HG03558 (cell line): ENCODE measurements around the gene SLIT1.

ENCODE experiments used
- ATAC-seq: cut with Tn5 transposase; IDR thresholded peaks from one replicate; pipeline ENCODE4 v1.9.1; 2021; ENCODE audit warnings: moderate number of reproducible peaks; ENCODE audit not compliant: unreplicated experiment; ENCODE audit errors: extremely low read depth

The SLIT1 gene

DNA sequence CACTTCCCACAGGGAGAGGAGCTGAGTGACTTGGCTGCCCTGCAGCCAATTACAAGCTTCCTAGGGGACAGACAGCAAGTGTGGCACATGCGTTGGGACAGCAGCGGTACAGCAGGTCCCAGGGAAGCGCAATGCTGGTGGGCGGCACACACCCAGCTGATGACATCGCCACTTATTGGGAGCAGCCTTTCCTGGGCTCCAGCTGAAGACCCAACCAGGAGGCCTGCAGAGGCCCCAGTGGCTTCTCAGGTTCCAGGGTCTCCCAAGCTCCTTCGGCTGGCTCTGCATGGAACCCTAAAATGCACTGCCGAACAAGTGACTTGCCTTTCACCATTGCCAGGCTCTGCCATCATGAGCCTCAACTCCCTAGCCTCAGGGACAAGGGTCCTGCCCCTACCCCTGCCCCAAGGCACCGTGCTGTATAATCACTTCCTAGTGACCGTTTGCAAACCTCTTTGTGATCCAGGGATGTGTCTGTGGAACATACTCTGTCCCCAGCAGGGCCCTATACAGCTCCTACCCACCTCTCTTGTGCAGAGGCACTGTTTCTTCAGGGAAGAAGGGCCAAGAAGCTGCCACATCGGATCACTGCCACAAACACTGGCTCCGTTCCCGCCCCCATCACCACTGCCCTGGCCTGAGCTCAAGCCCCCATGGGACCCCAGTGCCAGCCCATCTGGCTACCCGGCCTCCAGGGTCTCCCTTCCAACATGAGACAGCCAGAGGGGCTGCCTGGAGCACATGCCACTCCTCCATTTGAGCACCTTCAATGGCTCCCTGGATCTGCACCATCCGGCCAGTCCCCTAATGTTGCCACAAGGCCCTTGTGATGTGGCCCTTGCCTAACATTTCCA lies 19.3 kb upstream of the SLIT1 start:
- no peak for ATAC-seq

DNA sequence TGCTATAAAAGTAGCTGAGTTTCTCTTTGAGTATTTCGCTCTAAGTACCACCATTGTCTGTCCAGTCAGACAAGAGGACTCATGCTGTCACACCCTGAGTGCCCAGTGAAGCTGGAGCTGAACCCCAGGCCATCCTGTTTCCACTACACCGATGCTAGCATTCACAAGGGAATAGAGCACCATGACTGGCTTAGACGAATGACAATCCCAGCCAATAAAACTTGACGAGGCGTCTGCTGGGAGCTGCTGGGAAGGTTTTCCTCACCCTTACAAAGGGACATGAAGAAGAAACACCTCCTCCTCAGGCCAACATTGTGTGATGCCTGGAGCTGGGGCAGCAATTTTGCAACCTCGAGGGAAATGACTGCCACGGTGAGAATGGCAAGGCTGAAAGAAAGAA lies 17.5 kb upstream of the SLIT1 start:
- ATAC-seq: no peak

- ATAC-seq: no peak
These were observed 14.9 kb upstream of the SLIT1 start for GRCh38 chr10:97200616-97201015.

GRCh38 chr10:97199152-97199551 lies 13.4 kb upstream of the SLIT1 start:
- ATAC-seq: no peak

DNA sequence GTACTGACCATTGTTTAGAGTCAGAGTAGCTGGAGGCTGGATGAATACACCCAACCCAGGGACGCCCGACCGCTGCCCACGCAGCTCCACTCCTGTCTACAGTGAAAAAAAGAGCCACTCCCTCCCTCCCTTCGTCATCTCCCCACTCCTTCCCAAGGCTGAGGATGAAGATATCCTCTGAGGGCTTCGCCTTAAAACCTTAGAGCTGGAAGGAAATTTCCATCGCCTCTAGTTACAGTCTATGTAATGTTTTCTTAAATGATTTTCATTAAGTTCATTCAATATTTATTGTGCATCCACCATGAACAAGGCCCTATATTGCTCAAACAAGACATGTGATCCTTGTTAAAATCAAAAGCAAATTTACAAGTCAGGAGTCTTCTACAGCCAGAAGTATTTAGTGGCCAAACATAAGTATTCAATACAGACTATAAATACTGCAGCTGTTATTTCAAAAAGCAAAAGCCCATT lies 11.3 kb upstream of the SLIT1 start:
- no peak for ATAC-seq

DNA sequence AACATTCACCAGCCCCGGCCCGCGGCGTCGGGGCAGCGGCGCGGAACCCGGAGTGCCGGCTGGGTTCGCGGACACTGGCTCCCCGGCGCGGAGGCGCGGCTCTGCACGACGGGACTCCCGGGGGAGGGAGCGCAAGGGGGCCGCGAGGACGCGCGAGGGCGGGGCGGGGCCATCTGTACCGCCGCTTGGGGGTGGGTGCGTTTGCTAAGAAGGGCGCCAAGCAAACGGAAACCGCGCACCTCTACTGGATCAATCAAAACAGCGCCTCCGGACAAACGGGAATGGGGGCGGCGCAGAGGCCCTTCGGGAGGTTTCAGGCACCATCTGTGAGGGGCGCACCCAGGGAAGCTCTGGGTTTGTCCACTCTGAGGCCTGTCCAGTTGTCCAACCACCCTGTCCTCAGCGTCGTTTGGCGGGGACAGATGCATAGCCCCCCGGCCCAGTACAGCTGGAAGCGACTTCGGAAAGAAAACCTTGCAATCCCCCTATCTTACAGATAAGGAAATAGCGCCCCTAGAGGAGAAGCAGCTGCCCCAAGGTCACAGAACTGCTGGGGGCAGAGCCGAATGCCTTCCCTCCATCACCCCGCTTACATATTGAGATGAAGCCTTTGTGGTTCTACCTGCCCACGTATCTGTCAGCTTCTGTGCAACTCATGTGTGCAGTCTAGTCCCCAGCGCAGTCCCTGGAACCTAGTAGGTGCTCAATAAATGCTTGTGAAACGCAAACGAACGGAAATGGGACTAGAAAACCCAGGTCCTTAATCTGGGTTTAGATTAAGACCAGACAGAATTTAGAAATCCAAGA lies 10.7 kb upstream of the SLIT1 start:
- no peak for ATAC-seq

- no peak for ATAC-seq
These were observed 10.0 kb upstream of the SLIT1 start for GRCh38 chr10:97195706-97196222.

GRCh38 chr10:97192952-97193435 lies 7.2 kb upstream of the SLIT1 start:
- no peak for ATAC-seq

GRCh38 chr10:97190450-97190849 lies 4.7 kb upstream of the SLIT1 start:
- no peak for ATAC-seq

- ATAC-seq: no peak
These were observed 2.5 kb upstream of the SLIT1 start for GRCh38 chr10:97188261-97188711.

GRCh38 chr10:97186911-97187310 lies 1.2 kb upstream of the SLIT1 start:
- ATAC-seq: no peak

GRCh38 chr10:97184971-97185325 lies 811 bp downstream of the SLIT1 start:
- ATAC-seq: no peak

DNA sequence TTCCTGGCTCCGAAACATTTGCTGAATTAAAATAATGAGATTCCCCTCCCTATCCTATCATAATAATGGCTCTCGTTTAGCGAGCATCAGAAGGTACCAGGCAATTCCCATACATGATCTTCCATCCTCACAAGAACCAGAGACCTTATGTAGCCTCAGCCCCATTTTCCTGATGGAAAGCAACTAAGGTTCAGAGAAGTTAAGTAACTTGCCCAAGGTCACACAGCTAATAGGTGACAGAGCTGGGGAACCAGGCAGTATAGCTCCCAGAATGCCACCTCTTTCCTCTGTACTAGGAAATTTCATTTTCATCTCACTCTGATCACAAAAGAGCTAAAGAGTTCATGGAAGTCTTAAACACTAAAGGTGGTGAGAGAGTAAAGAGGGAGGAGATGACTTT lies 2.4 kb downstream of the SLIT1 start:
- ATAC-seq: no peak

DNA sequence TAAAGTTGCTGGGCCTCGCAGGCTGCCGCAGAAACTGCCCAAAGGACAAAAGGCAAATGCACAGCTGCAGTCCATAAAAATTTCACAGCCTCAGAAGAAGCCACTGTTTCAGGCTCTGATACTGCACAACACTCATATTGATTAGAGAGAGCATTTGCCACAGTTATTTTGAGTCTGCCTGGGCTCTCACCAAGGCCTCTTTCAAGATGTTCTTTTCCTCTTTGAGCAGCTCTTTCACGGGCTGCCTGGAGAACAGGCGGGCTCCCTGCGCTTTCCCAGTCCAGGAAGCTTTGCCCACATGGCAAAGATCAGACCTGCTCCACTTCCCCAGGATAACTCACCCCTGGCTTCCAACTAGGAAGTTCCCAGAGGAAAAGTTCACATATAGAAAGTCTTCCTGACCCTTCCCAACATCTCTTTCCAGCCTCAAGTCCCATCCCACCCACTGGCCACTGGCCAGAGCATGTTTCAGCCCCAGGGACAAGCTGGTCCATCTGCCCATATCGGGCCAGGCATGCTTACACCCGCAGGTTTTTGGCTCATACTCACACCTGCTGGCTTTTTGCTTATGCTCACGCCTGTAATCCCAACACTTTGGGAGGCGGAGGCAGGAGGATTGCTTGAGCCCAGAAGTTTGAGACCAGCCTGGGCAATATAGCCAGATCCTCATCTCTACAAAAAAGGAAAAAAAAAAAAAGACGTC lies 3.3 kb downstream of the SLIT1 start:
- ATAC-seq: no peak

DNA sequence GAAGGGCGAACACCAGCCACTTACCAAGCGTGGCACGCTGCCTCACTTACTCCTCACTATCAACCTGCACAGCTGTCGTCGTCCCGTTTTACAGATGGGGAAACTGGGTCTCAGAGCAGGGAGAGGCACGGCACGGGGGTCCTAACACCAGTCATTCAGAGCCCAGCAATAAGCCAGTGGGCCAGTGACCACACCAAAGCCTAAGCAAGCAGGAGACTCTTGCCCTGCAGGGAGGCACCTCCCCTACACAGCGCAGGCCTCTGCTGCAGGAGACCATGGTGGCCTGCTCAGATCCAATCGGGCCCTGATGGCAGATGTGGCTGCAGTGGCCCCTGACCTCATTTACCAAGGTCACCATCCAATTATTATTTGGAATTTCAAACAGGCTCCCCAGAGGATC lies 4.8 kb downstream of the SLIT1 start:
- ATAC-seq: no peak

GRCh38 chr10:97180363-97180755 lies 5.4 kb downstream of the SLIT1 start:
- no peak for ATAC-seq

- ATAC-seq: no peak
These were observed 5.9 kb downstream of the SLIT1 start for GRCh38 chr10:97179731-97180362.

DNA sequence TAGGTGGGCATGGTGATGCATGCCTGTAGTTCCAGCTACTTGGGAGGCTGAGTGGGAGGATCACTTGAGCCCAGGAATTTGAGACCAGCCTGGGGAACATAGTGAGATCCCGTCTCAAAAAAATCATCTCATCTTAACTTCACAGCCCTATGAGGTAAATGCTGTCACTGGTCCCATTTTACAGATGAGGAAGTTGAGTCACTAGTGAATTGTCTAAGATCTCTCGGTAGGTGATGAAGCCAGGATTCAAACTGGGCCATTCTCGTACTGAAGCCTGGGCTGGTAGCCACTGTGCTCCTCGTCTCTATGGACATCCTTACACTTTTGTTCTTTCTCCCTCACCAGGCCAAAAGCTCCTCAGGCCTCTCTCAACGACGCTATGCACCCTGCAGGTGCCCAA lies 6.4 kb downstream of the SLIT1 start:
- no peak for ATAC-seq

DNA sequence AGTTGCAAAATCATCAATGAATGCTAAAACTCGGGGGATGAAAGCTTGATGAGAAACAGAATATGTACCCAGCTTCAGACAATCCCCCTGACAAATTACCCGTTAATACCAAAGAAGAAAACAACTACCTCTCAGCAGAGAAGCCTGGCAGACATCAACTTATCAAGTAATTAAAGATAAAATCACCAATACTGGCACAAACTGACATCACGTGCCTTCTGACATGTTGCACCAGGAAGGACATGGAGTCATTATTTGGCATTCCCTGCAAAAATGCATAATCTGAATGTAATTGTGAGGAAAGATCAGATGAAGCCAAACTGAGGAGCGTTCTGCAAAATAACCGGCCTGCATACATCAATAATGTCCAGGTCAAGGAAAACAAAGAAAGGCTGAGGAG lies 7.7 kb downstream of the SLIT1 start:
- ATAC-seq: no peak

DNA sequence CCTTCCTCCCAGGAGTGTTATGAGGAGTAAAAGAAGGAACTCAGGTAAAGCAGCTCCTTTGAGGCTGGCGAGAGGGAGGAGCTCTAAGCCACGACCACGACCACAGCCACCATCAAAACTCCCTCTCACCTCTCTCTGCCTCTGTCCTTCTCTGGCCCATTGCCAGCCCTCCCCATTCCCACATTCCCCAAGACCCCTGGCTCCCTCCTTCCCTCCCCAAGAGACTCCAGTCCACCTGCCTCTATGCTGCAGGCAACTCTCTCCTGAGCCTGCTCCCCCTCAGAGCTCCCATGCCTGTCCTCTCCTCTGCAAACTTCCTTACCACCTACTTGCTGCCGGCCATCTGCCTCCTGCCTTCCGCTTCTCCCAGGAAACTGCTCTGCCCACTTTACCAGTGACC lies 9.5 kb downstream of the SLIT1 start:
- ATAC-seq: no peak
